Measurements from ENCODE around the gene ZCCHC24.
"Not testable (repeated sequence)": the region's sequence is repeated elsewhere in the genome, so short reads cannot be mapped to it uniquely, and the experiment has no call there.

The ZCCHC24 gene

GRCh38 chr10:79448732-79449049 is 3.3 kb upstream of the ZCCHC24 start:
- no peak for DNase-seq (ENCODE audit: low spot score in 2 of 2)
- Mint-ChIP-seq H3K27me3 (no peaks in the 10 kb centered on the region), H3K4me3 (no peak overlapping the region), H3K27ac (ENCODE audit: low read depth) (no peak overlapping the region), H3K36me3 (ENCODE audit: insufficient read depth) (peaks cover 10% of the 10 kb centered on the region), H3K4me1 (peaks cover 14% of the 10 kb centered on the region), H3K9me3 (no peaks in the 10 kb centered on the region)
- no peak for ATAC-seq (replicated peaks; ENCODE audit: extremely low read depth, poor library complexity, severe bottlenecking)

GRCh38 chr10:79447911-79448731 is 2.7 kb upstream of the ZCCHC24 start:
- no peak overlapping the region for H3K27ac Mint-ChIP-seq (ENCODE audit: low read depth)
- no peak for DNase-seq (ENCODE audit: low spot score in 2 of 2)
- peaks cover 20% of the 10 kb centered on the region for H3K4me1 Mint-ChIP-seq
- no peaks in the 10 kb centered on the region for H3K27me3 Mint-ChIP-seq
- ATAC-seq (replicated peaks; ENCODE audit: extremely low read depth, poor library complexity, severe bottlenecking) = no peak
- peaks cover 10% of the 10 kb centered on the region for H3K36me3 Mint-ChIP-seq (ENCODE audit: insufficient read depth)
- H3K9me3 Mint-ChIP-seq = no peaks in the 10 kb centered on the region
- H3K4me3 Mint-ChIP-seq = no peak overlapping the region

GRCh38 chr10:79447249-79447648 is 1.8 kb upstream of the ZCCHC24 start:
- not testable (repeated sequence) for H3K27me3 Mint-ChIP-seq; H3K27ac Mint-ChIP-seq (ENCODE audit: low read depth); ATAC-seq (replicated peaks; ENCODE audit: extremely low read depth, poor library complexity, severe bottlenecking); DNase-seq (ENCODE audit: low spot score in 2 of 2); H3K9me3 Mint-ChIP-seq
- H3K4me3 Mint-ChIP-seq = peak overlapping the region; percentile 73
- H3K4me1 Mint-ChIP-seq = peaks cover 23% of the 10 kb centered on the region
- H3K36me3 Mint-ChIP-seq (ENCODE audit: insufficient read depth) = peaks cover 11% of the 10 kb centered on the region

DNA sequence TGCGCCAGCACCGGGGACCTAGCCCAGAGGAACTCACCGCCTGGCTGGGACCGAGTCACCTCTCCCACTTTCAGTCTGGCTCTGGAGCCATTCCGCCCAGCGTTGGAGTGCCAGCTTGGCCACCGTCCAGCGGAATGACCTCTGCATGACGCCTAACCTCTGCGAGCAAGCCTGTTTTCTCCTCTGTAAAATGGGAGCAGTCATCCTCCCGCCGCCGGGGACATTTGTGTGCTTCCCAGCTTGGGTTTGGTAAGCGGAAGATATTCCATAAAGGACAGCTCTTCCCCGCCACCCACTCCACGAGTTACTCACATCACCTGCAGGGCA is 1.3 kb upstream of the ZCCHC24 start:
- ATAC-seq (replicated peaks; ENCODE audit: extremely low read depth, poor library complexity, severe bottlenecking) (no peak), DNase-seq (ENCODE audit: low spot score in 2 of 2) (no peak)
- H3K4me1 Mint-ChIP-seq = peaks cover 23% of the 10 kb centered on the region
- H3K9me3 Mint-ChIP-seq = no peaks in the 10 kb centered on the region
- peak overlapping the region; percentile 73 for H3K4me3 Mint-ChIP-seq
- H3K27me3 Mint-ChIP-seq = no peaks in the 10 kb centered on the region
- peaks cover 11% of the 10 kb centered on the region for H3K36me3 Mint-ChIP-seq (ENCODE audit: insufficient read depth)
- no peak overlapping the region for H3K27ac Mint-ChIP-seq (ENCODE audit: low read depth)

- ATAC-seq (replicated peaks; ENCODE audit: extremely low read depth, poor library complexity, severe bottlenecking) = peak; percentile 3
- Mint-ChIP-seq H3K4me3 (peak overlapping the region; percentile 73), H3K27ac (ENCODE audit: low read depth) (peak overlapping the region; percentile 20), H3K36me3 (ENCODE audit: insufficient read depth) (peaks cover 11% of the 10 kb centered on the region), H3K9me3 (no peaks in the 10 kb centered on the region), H3K27me3 (no peaks in the 10 kb centered on the region), H3K4me1 (peaks cover 23% of the 10 kb centered on the region)
- no peak for DNase-seq (ENCODE audit: low spot score in 2 of 2)
Observed at GRCh38 chr10:79445977-79446757, 743 bp upstream of the ZCCHC24 start.

DNA sequence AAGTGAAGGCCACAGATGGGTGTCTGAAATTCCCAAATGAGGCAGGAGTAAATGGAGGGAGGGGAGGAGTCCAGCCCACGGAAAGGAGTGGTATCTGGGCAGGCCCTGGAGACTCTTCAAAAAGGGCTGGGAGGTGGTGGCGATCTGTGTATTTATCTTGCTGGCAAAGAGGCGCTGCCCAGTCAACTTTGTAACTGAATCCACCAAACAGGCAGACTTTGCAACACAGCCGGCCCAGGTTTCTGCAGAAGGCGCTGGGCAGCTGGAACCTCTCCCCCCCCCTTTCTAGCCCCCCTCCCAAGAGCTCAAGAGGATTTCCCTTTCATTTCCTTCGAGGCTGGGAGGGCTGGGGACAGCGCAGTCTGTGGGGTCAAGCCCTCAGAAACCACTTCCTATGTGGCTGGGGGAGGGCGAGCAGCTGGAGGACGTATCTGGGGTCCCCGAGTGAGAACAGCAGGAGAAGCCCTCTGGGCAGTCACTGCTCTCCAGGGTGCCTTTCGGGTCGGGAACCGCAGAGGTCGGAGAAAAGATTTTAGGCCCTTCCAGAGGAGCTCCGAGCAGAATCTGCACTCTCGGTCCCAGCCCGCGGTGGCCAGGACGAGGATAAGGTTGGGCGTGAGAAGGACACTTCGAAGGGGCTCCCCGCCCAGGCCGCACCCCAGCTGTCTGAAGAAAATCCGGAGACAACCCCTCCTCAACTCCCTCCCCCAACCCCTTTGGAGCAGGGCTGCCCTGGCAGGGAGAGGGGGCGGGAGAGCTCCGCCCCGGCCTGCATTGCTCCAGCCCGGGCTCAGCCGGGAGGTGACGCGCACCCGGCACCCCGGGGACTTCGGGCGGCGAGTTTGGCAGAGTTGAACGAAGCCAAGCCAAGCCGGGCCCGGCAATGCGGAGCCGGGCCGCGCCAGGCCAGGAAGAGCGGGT is 965 bp downstream of the ZCCHC24 start:
- ATAC-seq (replicated peaks; ENCODE audit: extremely low read depth, poor library complexity, severe bottlenecking) (peak; percentile 31), DNase-seq (ENCODE audit: low spot score in 2 of 2) (no peak)
- peak overlapping the region; percentile 75 for H3K27ac Mint-ChIP-seq (ENCODE audit: low read depth)
- no peaks in the 10 kb centered on the region for H3K9me3 Mint-ChIP-seq
- H3K36me3 Mint-ChIP-seq (ENCODE audit: insufficient read depth) = peaks cover 8% of the 10 kb centered on the region
- peak overlapping the region; percentile 89 for H3K4me3 Mint-ChIP-seq
- H3K27me3 Mint-ChIP-seq = no peaks in the 10 kb centered on the region
- peaks cover 23% of the 10 kb centered on the region for H3K4me1 Mint-ChIP-seq

GRCh38 chr10:79443338-79444198 is 1.9 kb downstream of the ZCCHC24 start:
- no peak for DNase-seq (ENCODE audit: low spot score in 2 of 2)
- Mint-ChIP-seq H3K9me3 (no peaks in the 10 kb centered on the region), H3K36me3 (ENCODE audit: insufficient read depth) (peaks cover 8% of the 10 kb centered on the region), H3K27ac (ENCODE audit: low read depth) (peak overlapping the region; percentile 75), H3K4me1 (peaks cover 23% of the 10 kb centered on the region), H3K4me3 (peak overlapping the region; percentile 89), H3K27me3 (no peaks in the 10 kb centered on the region)
- ATAC-seq (replicated peaks; ENCODE audit: extremely low read depth, poor library complexity, severe bottlenecking) = no peak

GRCh38 chr10:79442171-79443040 is 3.0 kb downstream of the ZCCHC24 start:
- H3K27ac Mint-ChIP-seq (ENCODE audit: low read depth) = no peak overlapping the region
- ATAC-seq (replicated peaks; ENCODE audit: extremely low read depth, poor library complexity, severe bottlenecking) (no peak), DNase-seq (ENCODE audit: low spot score in 2 of 2) (no peak)
- no peak overlapping the region for H3K4me3 Mint-ChIP-seq
- no peaks in the 10 kb centered on the region for H3K9me3 Mint-ChIP-seq
- peaks cover 8% of the 10 kb centered on the region for H3K36me3 Mint-ChIP-seq (ENCODE audit: insufficient read depth)
- peaks cover 23% of the 10 kb centered on the region for H3K4me1 Mint-ChIP-seq
- no peaks in the 10 kb centered on the region for H3K27me3 Mint-ChIP-seq

DNA sequence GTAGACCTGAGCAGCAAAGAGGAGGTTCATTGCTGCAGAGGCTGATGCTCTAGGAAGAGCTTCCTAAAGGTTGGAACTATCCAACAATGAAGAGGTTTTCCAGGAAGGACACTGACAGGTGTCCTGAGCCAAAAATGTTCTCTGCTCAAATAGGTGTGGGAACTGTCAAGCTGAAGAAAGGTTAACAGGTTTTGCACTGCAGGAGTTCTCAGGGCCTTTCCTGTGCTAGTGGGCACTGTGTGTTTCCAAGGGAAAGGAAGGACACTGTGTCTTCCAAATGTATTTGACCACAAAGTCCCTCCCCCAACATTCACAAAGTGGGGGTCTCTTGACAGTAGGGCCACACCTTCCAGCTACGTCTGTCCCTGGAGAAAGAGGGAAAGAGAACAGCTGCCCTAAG is 4.0 kb downstream of the ZCCHC24 start:
- Mint-ChIP-seq H3K4me3 (no peak overlapping the region), H3K9me3 (no peaks in the 10 kb centered on the region), H3K27ac (ENCODE audit: low read depth) (no peak overlapping the region), H3K4me1 (peaks cover 18% of the 10 kb centered on the region), H3K27me3 (no peaks in the 10 kb centered on the region), H3K36me3 (ENCODE audit: insufficient read depth) (peaks cover 3% of the 10 kb centered on the region)
- ATAC-seq (replicated peaks; ENCODE audit: extremely low read depth, poor library complexity, severe bottlenecking) (no peak), DNase-seq (ENCODE audit: low spot score in 2 of 2) (no peak)

GRCh38 chr10:79440281-79440680 is 5.1 kb downstream of the ZCCHC24 start:
- Mint-ChIP-seq H3K4me1 (peaks cover 18% of the 10 kb centered on the region), H3K27ac (ENCODE audit: low read depth) (no peak overlapping the region), H3K4me3 (no peak overlapping the region), H3K9me3 (no peaks in the 10 kb centered on the region), H3K27me3 (no peaks in the 10 kb centered on the region), H3K36me3 (ENCODE audit: insufficient read depth) (peaks cover 3% of the 10 kb centered on the region)
- ATAC-seq (replicated peaks; ENCODE audit: extremely low read depth, poor library complexity, severe bottlenecking) = no peak
- no peak for DNase-seq (ENCODE audit: low spot score in 2 of 2)

GRCh38 chr10:79438699-79439085 is 6.7 kb downstream of the ZCCHC24 start:
- Mint-ChIP-seq H3K4me3 (no peak overlapping the region), H3K27me3 (no peaks in the 10 kb centered on the region), H3K9me3 (no peaks in the 10 kb centered on the region), H3K36me3 (ENCODE audit: insufficient read depth) (peaks cover 1% of the 10 kb centered on the region), H3K4me1 (peaks cover 8% of the 10 kb centered on the region), H3K27ac (ENCODE audit: low read depth) (no peak overlapping the region)
- ATAC-seq (replicated peaks; ENCODE audit: extremely low read depth, poor library complexity, severe bottlenecking) (no peak), DNase-seq (ENCODE audit: low spot score in 2 of 2) (no peak)

Measured in central memory CD8-positive, alpha-beta T cell (primary cell).